RWPE1 (cell line): ENCODE results near the gene RPL32.
A peak's percentile ranks its signal among the peaks of the same experiment; 100 is the strongest.

Experiments
- CTCF ChIA-PET: fragments of 350-600 bp; sonication (Branson Sonifier 250); formaldehyde crosslinking; extraction: SDS; loops from one replicate; lab custom pipeline; 2021; lab: Yijun Ruan, JAX
- POLR2A ChIA-PET: fragments of 400-600 bp; formaldehyde crosslinking; extraction: SDS; loops from one replicate; lab custom pipeline; 2020; ENCODE audit warnings: antibody characterized with exemption; ENCODE audit not compliant: low non-redundant PET; lab: Yijun Ruan, JAX
- DNase-seq: peaks from one replicate; pipeline ENCODE4 v3.0.0; 2012; ENCODE audit warnings: low spot score
- H3K27ac ChIP-seq: fragments of 450-650 bp; 2 replicates; pipeline ENCODE4 v1.5.1; 2017
- TF ChIP-seq, protein P1 (sequence below): fragments of 450-650 bp; conservative IDR thresholded peaks from 2 replicates; pipeline ENCODE4 v1.5.1; 2017; ENCODE audit warnings: low read depth, mild to moderate bottlenecking

RPL32 gene

DNA sequence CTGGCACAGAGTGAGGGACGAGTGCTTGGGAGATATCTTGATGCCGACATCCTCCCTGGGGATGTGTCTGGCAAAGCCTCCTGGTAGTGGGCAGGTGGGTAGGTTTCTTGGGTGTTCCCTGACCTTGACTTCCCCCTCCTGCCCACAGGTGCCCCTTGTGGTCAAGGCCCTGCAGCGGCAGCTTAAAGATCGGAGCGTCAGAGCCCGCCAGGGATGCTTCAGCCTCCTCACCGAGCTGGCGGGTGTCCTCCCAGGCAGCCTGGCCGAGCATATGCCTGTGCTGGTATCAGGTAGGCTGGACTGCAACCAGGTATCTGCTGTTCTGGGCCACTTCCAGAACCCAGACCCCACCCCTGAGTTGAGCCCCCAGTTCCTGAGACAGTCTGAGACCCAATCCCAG is 25.6 kb downstream of the RPL32 start:
- TF ChIP-seq, protein P1, sequence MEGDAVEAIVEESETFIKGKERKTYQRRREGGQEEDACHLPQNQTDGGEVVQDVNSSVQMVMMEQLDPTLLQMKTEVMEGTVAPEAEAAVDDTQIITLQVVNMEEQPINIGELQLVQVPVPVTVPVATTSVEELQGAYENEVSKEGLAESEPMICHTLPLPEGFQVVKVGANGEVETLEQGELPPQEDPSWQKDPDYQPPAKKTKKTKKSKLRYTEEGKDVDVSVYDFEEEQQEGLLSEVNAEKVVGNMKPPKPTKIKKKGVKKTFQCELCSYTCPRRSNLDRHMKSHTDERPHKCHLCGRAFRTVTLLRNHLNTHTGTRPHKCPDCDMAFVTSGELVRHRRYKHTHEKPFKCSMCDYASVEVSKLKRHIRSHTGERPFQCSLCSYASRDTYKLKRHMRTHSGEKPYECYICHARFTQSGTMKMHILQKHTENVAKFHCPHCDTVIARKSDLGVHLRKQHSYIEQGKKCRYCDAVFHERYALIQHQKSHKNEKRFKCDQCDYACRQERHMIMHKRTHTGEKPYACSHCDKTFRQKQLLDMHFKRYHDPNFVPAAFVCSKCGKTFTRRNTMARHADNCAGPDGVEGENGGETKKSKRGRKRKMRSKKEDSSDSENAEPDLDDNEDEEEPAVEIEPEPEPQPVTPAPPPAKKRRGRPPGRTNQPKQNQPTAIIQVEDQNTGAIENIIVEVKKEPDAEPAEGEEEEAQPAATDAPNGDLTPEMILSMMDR: no peak
- H3K27ac ChIP-seq: no peak overlapping the region
- CTCF ChIA-PET: interaction anchor here (0.6 kb wide), 1 partner anchor 39 kb away, joined by 3 read pairs; no protein-coding TSS in a partner anchor
- no peak for DNase-seq
- POLR2A ChIA-PET: no interaction called here

DNA sequence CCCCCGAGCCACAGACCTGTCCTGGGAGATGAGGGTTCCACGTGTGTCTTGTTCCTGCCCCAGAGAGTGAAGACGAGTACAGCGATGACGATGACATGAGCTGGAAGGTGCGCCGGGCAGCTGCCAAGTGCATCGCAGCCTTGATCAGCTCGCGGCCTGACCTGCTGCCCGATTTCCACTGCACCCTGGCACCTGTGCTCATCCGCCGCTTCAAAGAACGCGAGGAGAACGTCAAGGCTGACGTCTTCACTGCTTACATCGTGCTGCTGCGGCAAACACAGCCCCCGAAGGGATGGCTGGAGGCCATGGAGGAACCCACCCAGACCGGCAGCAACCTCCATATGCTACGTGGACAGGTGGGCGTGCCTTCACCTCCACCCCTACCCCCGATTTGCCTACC is 26.3 kb downstream of the RPL32 start:
- CTCF ChIA-PET: no interaction called here
- no peak overlapping the region for H3K27ac ChIP-seq

DNA sequence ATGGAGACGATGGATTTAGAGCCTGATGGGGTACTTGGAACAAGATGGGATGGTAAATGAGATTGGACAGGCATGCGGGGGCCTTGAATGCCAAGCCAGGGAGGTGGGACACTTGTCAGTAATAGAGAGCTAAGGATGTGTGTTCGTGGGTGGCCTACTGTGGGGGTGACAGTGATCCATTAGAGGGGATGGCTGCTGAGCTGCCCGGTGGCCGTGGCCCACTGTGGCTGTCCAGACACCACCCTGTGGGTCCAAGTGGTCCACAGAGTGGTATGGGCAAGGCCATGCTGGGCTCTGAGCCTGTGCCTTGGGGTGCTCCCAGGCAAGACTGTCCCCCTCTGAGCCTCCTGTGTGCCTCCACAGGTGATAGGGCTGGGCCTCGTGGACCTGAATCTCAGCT is 27.4 kb downstream of the RPL32 start:
- CTCF ChIA-PET: no interaction called here
- DNase-seq: no peak
- POLR2A ChIA-PET: no interaction called here
- H3K27ac ChIP-seq: no peak overlapping the region
- TF ChIP-seq, protein P1: no peak

More for the DNA sequence above, 26.3 kb downstream of the RPL32 start:
- POLR2A ChIA-PET: no interaction called here
- TF ChIP-seq, protein P1: no peak
- no peak for DNase-seq

DNA sequence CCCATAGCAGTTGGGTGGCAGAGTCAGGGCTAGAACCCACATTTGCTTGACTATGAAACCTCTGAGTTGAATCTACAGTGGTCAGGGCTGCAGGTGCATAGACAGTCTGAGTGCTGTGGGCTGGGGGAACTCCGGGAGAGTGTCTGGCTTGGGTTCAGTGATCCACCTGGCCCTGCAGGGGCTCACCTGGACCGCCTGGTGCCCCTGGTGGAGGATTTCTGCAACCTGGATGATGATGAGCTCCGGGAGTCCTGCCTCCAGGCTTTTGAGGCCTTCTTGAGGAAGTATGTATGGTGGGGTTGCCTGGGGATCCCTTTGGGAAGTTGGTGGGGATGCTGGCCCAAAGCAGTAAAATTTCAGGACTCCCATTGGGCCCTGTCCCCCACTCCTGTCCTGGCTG is 28.6 kb downstream of the RPL32 start:
- ChIA-PET POLR2A (no interaction called here), CTCF (interaction anchor here (0.6 kb wide), 1 partner anchor 279 kb away, joined by 3 read pairs; no protein-coding TSS in a partner anchor)
- TF ChIP-seq, protein P1: no peak
- no peak overlapping the region for H3K27ac ChIP-seq
- DNase-seq: no peak

DNA sequence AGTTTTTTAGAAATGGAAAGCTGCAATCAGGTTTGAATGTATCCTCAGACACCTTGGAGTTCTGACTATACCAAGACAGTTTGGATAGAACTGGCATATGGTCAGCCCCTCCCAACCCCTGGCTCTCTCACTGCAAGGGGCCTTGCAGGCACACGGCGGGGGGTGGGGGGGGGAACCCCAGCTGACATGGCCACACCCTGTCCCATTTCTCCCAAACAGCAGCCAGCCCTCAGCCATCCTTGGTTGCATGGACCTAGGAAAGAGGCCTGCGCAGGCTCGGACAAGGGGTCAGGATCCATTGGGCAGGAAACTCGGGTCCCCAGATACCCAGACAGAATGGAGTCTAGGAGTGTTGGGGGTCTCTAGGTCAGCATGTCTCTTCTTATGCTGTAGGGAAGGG is 30.4 kb downstream of the RPL32 start:
- ChIA-PET POLR2A (no interaction called here), CTCF (no interaction called here)
- H3K27ac ChIP-seq: peak overlapping the region; percentile 71
- TF ChIP-seq, protein P1: no peak
- DNase-seq: no peak

DNA sequence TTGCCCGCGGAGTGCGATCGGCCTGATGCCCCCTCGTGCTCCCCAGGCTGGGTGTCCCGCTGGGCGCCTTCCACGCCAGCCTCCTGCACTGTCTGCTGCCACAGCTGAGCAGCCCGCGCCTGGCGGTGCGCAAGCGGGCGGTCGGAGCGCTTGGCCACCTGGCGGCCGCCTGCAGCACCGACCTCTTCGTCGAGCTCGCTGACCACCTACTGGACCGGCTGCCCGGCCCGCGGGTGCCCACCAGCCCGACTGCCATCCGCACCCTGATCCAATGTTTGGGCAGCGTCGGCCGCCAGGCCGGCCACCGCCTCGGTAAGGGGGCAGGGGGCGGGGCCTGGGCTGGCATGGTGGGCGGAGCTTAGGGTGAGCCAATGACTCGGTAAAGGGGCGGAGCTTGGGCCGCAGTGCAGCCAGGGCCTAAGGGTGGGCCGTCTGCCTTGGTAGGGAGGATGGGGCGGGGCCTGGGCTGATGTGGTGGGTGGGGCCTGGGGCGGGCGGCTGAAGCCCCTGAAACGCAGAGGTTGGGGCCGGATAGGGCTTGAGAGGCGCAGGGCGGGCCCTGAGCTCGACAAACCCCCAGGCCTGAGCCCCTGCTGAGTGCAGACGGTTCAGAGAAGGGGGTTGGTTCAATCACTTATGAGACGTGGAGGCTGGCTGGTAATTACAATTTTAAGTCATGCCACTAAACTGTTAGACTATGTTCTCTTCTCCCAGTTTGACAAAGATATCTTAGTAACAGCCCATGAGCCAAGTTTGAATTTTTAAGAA is 31.2 kb downstream of the RPL32 start:
- ChIA-PET CTCF (interaction anchor here (0.6 to 1.0 kb wide), 4 partner anchors 22 to 148 kb away, joined by 3 read pairs; no protein-coding TSS in a partner anchor), POLR2A (no interaction called here)
- TF ChIP-seq, protein P1: peak; percentile 69
- peak overlapping the region; percentile 71 for H3K27ac ChIP-seq
- peak; percentile 91 for DNase-seq
